Heart left ventricle (tissue), 16 donors: ENCODE data around the gene USP7. TPM values are rescaled to one million over a fixed set of nuclear protein-coding genes. Genes with fewer than 3 reads are reported as not detected.

Source experiments
- ATAC-seq, 4 donors: fragments of 200-7000 bp; cut with Tn5 transposase; one replicate each; pipeline ENCODE4 v1.9.1; 2020 to 2022; ENCODE audit warnings: moderate library complexity in 4 of 4, mild to moderate bottlenecking in 3 of 4, moderate number of reproducible peaks in 1 of 4
- DNase-seq, 5 donors: peaks; one replicate each; pipeline ENCODE4 v3.0.0-alpha.2; 2020
- H3K27ac ChIP-seq, 12 donors: fragments of 200-600 bp; sonication (generic) in 4 of 12; one replicate each; pipeline versions ENCODE4 v1.5.0 to v1.8.0; 2016 to 2022; ENCODE audit warnings: mild to moderate bottlenecking in 2 of 12
- H3K27me3 ChIP-seq, 9 donors: fragments of 200-600 bp; sonication (generic) in 2 of 9; one replicate each; pipeline versions ENCODE4 v1.5.1 to v1.8.0; 2016 to 2022; ENCODE audit warnings: mild to moderate bottlenecking in 3 of 9
- H3K36me3 ChIP-seq, 9 donors: fragments of 200-600 bp; sonication (generic) in 2 of 9; one replicate each; pipeline versions ENCODE4 v1.5.0 to v1.8.0; 2018 to 2022; ENCODE audit warnings: mild to moderate bottlenecking in 2 of 9
- H3K4me1 ChIP-seq, 12 donors: fragments of 200-600 bp; sonication (generic) in 4 of 12; one replicate each; pipeline versions ENCODE4 v1.5.0 to v1.8.0; 2016 to 2022; ENCODE audit warnings: mild to moderate bottlenecking in 3 of 12
- H3K4me3 ChIP-seq, 12 donors: fragments of 200-600 bp; sonication (generic) in 4 of 12; one replicate each; pipeline versions ENCODE4 v1.5.0 to v1.8.0; 2017 to 2022; ENCODE audit warnings: mild to moderate bottlenecking in 9 of 12, moderate library complexity in 4 of 12
- H3K9me3 ChIP-seq, 12 donors: fragments of 200-600 bp; sonication (generic) in 4 of 12; one replicate each; pipeline versions ENCODE4 v1.5.0 to v1.8.0; 2016 to 2022; ENCODE audit warnings: mild to moderate bottlenecking in 1 of 12
- POLR2A ChIP-seq, 2 donors: fragments of 450-650 bp; IDR thresholded peaks; one replicate each; pipeline ENCODE4 v1.6.1; 2017; ENCODE audit warnings: antibody characterized with exemption in 2 of 2, mild to moderate bottlenecking in 2 of 2, moderate library complexity in 2 of 2
- WGBS, 4 donors: extraction: QIAGEN DNeasy Blood & Tissue Kit in 2 of 4; methylation state at CpG; one replicate each; pipeline versions ENCODE4 v1.1.5 to v1.1.7; 2013 to 2018; 5-methylcytosine and 5-hydroxymethylcytosine counted together
- intact Hi-C, 10 donors: fragments of 100-400 bp; cut with DNase I; formaldehyde crosslinking; loops; one replicate each; pipeline versions ENCODE4 v1.11.1 to v1.14.2; 2022
- polyA plus RNA-seq, 2 donors: library from polyadenylated mRNA; stranded (reverse); fragments of 200-250 nt; gene quantifications; one replicate each; pipeline ENCODE4 v1.2.3, GENCODE V29; 2013
- total RNA-seq, 9 donors: library from RNA; depleted of rRNA in 2 of 9; stranded (reverse); fragments of >200 nt in 2 of 9; fragmentation: NEBNext Ultra II Directional in 3 of 9; extraction: Animal tissue kit (Norgen Biotek cat#: 25700) in 3 of 9; gene quantifications; one replicate each; pipeline versions ENCODE4 v1.1.0 to v1.2.4, GENCODE V29; 2016 to 2023
- TF ChIP-seq, protein P1 (sequence below), 12 donors: fragments of 200-600 bp; sonication (generic) in 4 of 12; IDR thresholded peaks; one replicate each; pipeline versions ENCODE4 v1.5.0 to v1.8.0; 2018 to 2022; ENCODE audit warnings: antibody characterized with exemption in 12 of 12, mild to moderate bottlenecking in 5 of 12
- donor health status: ischemic (EF 13 %, LVEDD 7.1; RV severe dilation, severe dysfunction).
- donor health status: healthy with polysubstance abuse.
- donor health status: DM: no; HTN: yes; CAD: no.
- donor health status: DM: no; HTN: no; CAD: no.
- donor health status: ischemic (EF 25% LVEDD 6.9; RV normal size, moderate dysfunction).
- donor health status: ischemic (EF 25% LVEDD 5.7; RV mildly dilated, moderate dysfunction).
- donor health status: healthy.
- donor health status: DM: yes; HTN: yes; CAD: no.
- donor health status: ischemic (EF 35%, LVEDD 5.7; RV mildly dilated, moderate dysfunction).
- donor health status: nonischemic (EF 11% LVEDD 7.7; RV severe dilation, severe dysfunction).
- donor health status: DM: yes; HTN: yes; CAD: no.
- donor health status: PGD.
- donor health status: ischemic (EF 29% LVEDD 5.4; RV normal size, mild dysfunction).
- donor health status: nonischemic (EF 23%, LVEDD 6.1; RV moderate dilation, normal function).

Gene USP7
- total and polyA plus RNA-seq, 11 donors = 20.3 to 86.5 (median 66.2) TPM

GRCh38 chr16:8921347-8921984 is 42.2 kb downstream of the USP7 start:
- DNase-seq (no peak), ATAC-seq (no peak)
- H3K36me3 ChIP-seq = peaks cover 0 to 78% (median 69%) of the 10 kb centered on the region in 9 donors
- H3K27ac ChIP-seq = no peak overlapping the region
- 87 to 95% (median 94%) methylated on average over 10 of the region's 10 CpGs for WGBS, 4 donors
- intact Hi-C loops = loop anchor here in 2 of 10 donors (5.0 to 10.0 kb wide), 2 partner anchors 41 to 83 kb away; partner anchors contain the start of gene USP7 (in 1 of the 2)
- no peaks in the 10 kb centered on the region for H3K27me3 ChIP-seq
- TF ChIP-seq, protein P1, sequence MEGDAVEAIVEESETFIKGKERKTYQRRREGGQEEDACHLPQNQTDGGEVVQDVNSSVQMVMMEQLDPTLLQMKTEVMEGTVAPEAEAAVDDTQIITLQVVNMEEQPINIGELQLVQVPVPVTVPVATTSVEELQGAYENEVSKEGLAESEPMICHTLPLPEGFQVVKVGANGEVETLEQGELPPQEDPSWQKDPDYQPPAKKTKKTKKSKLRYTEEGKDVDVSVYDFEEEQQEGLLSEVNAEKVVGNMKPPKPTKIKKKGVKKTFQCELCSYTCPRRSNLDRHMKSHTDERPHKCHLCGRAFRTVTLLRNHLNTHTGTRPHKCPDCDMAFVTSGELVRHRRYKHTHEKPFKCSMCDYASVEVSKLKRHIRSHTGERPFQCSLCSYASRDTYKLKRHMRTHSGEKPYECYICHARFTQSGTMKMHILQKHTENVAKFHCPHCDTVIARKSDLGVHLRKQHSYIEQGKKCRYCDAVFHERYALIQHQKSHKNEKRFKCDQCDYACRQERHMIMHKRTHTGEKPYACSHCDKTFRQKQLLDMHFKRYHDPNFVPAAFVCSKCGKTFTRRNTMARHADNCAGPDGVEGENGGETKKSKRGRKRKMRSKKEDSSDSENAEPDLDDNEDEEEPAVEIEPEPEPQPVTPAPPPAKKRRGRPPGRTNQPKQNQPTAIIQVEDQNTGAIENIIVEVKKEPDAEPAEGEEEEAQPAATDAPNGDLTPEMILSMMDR (IDR thresholded peaks at IDR 0.05) = no peak
- no peak for TF ChIP-seq POLR2A (IDR thresholded peaks at IDR 0.05)
- H3K4me3 ChIP-seq = no peak overlapping the region
- no peaks in the 10 kb centered on the region for H3K9me3 ChIP-seq
- peaks cover 0 to 15% (median 10%) of the 10 kb centered on the region in 12 donors for H3K4me1 ChIP-seq

GRCh38 chr16:8920645-8921346 is 42.9 kb downstream of the USP7 start:
- Histone ChIP-seq H3K27me3 (no peaks in the 10 kb centered on the region), H3K36me3 (peaks cover 0 to 83% (median 75%) of the 10 kb centered on the region in 9 donors), H3K4me3 (no peak overlapping the region), H3K27ac (no peak overlapping the region), H3K9me3 (no peaks in the 10 kb centered on the region), H3K4me1 (peaks cover 0 to 15% (median 10%) of the 10 kb centered on the region in 12 donors)
- ATAC-seq (no peak), DNase-seq (no peak)
- 80 to 88% (median 85%) methylated on average over 6 of the region's 6 CpGs for WGBS, 4 donors
- intact Hi-C loops = loop anchor here in 2 of 10 donors (5.0 to 10.0 kb wide), 2 partner anchors 42 to 84 kb away; partner anchors contain the start of gene USP7 (in 1 of the 2)
- TF ChIP-seq, protein P1 (IDR thresholded peaks at IDR 0.05) = no peak
- TF ChIP-seq POLR2A (IDR thresholded peaks at IDR 0.05) = no peak

- DNase-seq = no peak
- H3K9me3 ChIP-seq = no peaks in the 10 kb centered on the region
- H3K36me3 ChIP-seq = peaks cover 0 to 91% (median 83%) of the 10 kb centered on the region in 9 donors
- intact Hi-C loops = loop anchor here in 2 of 10 donors (5.0 to 10.0 kb wide), 2 partner anchors 42 to 85 kb away; partner anchors contain the start of gene USP7 (in 1 of the 2)
- H3K4me3 ChIP-seq = no peak overlapping the region
- 86 to 92% (median 87%) methylated on average over 11 of the region's 11 CpGs for WGBS, 4 donors
- peaks cover 0 to 15% (median 10%) of the 10 kb centered on the region in 12 donors for H3K4me1 ChIP-seq
- no peak for ATAC-seq
- no peaks in the 10 kb centered on the region for H3K27me3 ChIP-seq
- TF ChIP-seq, protein P1 (IDR thresholded peaks at IDR 0.05) = no peak
- no peak for TF ChIP-seq POLR2A (IDR thresholded peaks at IDR 0.05)
- no peak overlapping the region for H3K27ac ChIP-seq
These were observed 43.7 kb downstream of the USP7 start for GRCh38 chr16:8919934-8920462.
